NCI-H510A treated with DMSO at 0.1 percent for 48 hours (cell line): Measurements from ENCODE around the gene HTRA3.

ENCODE experiments used
- DNase-seq: peaks from one replicate; lab custom pipeline; 2025; lab: John Stamatoyannopoulos, UW

HTRA3 gene

GRCh38 chr4:8308856-8309771 lies 39.6 kb downstream of the HTRA3 start:
- no peak for DNase-seq

GRCh38 chr4:8310306-8310705 lies 40.8 kb downstream of the HTRA3 start:
- no peak for DNase-seq

- DNase-seq = no peak
Observed at GRCh38 chr4:8311101-8312068, 41.8 kb downstream of the HTRA3 start.

- no peak for DNase-seq
Observed at GRCh38 chr4:8312069-8312445, 42.5 kb downstream of the HTRA3 start.

- no peak for DNase-seq
Observed at GRCh38 chr4:8312976-8313375, 43.4 kb downstream of the HTRA3 start.

GRCh38 chr4:8314691-8315255 lies 45.2 kb downstream of the HTRA3 start:
- DNase-seq = no peak

- DNase-seq = peak; percentile 46
Observed at GRCh38 chr4:8315435-8316250, 46.1 kb downstream of the HTRA3 start.

GRCh38 chr4:8316251-8316771 lies 46.8 kb downstream of the HTRA3 start:
- no peak for DNase-seq

GRCh38 chr4:8316911-8317351 lies 47.4 kb downstream of the HTRA3 start:
- DNase-seq = no peak

GRCh38 chr4:8317474-8317873 lies 47.9 kb downstream of the HTRA3 start:
- no peak for DNase-seq

- no peak for DNase-seq
Observed at GRCh38 chr4:8318509-8318908, 49.0 kb downstream of the HTRA3 start.

- no peak for DNase-seq
Observed at GRCh38 chr4:8319061-8319460, 49.5 kb downstream of the HTRA3 start.

GRCh38 chr4:8319731-8320385 lies 50.3 kb downstream of the HTRA3 start:
- DNase-seq = no peak

- no peak for DNase-seq
Observed at GRCh38 chr4:8320386-8320750, 50.8 kb downstream of the HTRA3 start.

GRCh38 chr4:8321220-8321619 lies 51.7 kb downstream of the HTRA3 start:
- no peak for DNase-seq

- DNase-seq = no peak
Observed at GRCh38 chr4:8321771-8322170, 52.2 kb downstream of the HTRA3 start.

- DNase-seq = no peak
Observed at GRCh38 chr4:8322794-8323704, 53.5 kb downstream of the HTRA3 start.

GRCh38 chr4:8323947-8324555 lies 54.5 kb downstream of the HTRA3 start:
- no peak for DNase-seq

GRCh38 chr4:8324640-8325239 lies 55.2 kb downstream of the HTRA3 start:
- DNase-seq = no peak
